ENCODE data around the gene TENT5C. TPM values are rescaled to one million over a fixed set of nuclear protein-coding genes. Genes with fewer than 3 reads are reported as not detected.

The TENT5C gene
- total RNA-seq, 1 experiment from 2014 or later: 1.4 TPM

DNA sequence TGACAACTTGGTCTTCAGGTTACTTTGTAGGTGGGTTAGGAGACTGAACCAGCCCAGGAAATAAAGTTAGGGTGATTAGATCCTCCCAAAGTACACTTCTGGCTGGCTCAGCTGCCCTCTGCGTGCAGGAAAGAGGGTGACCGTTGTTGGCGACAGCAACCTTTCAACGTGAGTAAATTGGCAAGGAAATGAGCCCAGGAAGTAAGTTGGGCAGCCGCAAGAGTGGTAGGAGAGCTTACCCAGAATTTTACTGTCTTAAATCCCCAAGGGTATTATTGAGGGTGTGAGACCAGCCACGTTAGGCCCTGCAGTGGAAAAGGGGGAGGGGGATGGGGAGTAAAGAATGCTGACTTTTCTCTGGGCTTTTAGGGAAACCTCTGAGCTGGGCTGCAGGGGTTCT lies 1.6 kb downstream of the TENT5C start (continued):
- TF ChIP-seq, protein P1, sequence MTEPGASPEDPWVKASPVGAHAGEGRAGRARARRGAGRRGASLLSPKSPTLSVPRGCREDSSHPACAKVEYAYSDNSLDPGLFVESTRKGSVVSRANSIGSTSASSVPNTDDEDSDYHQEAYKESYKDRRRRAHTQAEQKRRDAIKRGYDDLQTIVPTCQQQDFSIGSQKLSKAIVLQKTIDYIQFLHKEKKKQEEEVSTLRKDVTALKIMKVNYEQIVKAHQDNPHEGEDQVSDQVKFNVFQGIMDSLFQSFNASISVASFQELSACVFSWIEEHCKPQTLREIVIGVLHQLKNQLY (CRISPR knock-in tag; IDR thresholded peaks at IDR 0.05): no peak
- TF ChIP-seq, protein P2, sequence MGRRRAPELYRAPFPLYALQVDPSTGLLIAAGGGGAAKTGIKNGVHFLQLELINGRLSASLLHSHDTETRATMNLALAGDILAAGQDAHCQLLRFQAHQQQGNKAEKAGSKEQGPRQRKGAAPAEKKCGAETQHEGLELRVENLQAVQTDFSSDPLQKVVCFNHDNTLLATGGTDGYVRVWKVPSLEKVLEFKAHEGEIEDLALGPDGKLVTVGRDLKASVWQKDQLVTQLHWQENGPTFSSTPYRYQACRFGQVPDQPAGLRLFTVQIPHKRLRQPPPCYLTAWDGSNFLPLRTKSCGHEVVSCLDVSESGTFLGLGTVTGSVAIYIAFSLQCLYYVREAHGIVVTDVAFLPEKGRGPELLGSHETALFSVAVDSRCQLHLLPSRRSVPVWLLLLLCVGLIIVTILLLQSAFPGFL (CRISPR knock-in tag; IDR thresholded peaks at IDR 0.05; ENCODE audit: borderline replicate concordance): no peak
- TF ChIP-seq, protein P3, sequence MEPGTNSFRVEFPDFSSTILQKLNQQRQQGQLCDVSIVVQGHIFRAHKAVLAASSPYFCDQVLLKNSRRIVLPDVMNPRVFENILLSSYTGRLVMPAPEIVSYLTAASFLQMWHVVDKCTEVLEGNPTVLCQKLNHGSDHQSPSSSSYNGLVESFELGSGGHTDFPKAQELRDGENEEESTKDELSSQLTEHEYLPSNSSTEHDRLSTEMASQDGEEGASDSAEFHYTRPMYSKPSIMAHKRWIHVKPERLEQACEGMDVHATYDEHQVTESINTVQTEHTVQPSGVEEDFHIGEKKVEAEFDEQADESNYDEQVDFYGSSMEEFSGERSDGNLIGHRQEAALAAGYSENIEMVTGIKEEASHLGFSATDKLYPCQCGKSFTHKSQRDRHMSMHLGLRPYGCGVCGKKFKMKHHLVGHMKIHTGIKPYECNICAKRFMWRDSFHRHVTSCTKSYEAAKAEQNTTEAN (CRISPR knock-in tag; IDR thresholded peaks at IDR 0.05): no peak
- TF ChIP-seq ELF4 (CRISPR knock-in tag; IDR thresholded peaks at IDR 0.05; ENCODE audit: low read depth): no peak
- no peak for TF ChIP-seq ESRRA (CRISPR knock-in tag; IDR thresholded peaks at IDR 0.05; ENCODE audit: borderline replicate concordance)
- TF ChIP-seq, protein P4, sequence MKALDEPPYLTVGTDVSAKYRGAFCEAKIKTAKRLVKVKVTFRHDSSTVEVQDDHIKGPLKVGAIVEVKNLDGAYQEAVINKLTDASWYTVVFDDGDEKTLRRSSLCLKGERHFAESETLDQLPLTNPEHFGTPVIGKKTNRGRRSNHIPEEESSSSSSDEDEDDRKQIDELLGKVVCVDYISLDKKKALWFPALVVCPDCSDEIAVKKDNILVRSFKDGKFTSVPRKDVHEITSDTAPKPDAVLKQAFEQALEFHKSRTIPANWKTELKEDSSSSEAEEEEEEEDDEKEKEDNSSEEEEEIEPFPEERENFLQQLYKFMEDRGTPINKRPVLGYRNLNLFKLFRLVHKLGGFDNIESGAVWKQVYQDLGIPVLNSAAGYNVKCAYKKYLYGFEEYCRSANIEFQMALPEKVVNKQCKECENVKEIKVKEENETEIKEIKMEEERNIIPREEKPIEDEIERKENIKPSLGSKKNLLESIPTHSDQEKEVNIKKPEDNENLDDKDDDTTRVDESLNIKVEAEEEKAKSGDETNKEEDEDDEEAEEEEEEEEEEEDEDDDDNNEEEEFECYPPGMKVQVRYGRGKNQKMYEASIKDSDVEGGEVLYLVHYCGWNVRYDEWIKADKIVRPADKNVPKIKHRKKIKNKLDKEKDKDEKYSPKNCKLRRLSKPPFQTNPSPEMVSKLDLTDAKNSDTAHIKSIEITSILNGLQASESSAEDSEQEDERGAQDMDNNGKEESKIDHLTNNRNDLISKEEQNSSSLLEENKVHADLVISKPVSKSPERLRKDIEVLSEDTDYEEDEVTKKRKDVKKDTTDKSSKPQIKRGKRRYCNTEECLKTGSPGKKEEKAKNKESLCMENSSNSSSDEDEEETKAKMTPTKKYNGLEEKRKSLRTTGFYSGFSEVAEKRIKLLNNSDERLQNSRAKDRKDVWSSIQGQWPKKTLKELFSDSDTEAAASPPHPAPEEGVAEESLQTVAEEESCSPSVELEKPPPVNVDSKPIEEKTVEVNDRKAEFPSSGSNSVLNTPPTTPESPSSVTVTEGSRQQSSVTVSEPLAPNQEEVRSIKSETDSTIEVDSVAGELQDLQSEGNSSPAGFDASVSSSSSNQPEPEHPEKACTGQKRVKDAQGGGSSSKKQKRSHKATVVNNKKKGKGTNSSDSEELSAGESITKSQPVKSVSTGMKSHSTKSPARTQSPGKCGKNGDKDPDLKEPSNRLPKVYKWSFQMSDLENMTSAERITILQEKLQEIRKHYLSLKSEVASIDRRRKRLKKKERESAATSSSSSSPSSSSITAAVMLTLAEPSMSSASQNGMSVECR (CRISPR knock-in tag; IDR thresholded peaks at IDR 0.05; ENCODE audit: borderline replicate concordance): no peak

DNA sequence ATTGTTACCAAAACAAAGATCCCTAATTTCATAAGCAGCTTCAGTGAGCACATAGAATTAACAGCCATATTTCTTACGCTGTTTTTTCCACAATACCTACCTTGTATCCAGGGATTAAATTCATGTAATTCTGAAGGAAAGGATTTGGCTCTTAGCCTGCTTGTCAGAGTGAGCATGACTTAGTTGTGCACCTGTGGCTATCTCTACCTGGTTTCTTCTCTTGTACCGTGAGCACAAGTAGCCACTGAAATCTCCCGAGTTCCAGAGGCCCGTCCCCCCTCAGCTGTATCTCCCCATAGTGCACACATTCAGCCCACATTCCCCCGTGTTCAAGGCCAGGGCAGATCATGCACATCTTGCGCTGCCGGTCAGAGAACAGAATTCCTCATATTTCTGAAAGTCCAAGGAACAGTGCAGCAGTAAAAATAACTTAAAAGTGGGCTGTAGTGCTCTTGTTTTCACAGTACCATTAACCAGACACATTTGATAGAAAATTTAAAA lies 2.3 kb downstream of the TENT5C start:
- DNase-seq (ENCODE audit: low spot score) (no peak), ATAC-seq (no peak)
- TF ChIP-seq, protein P5, sequence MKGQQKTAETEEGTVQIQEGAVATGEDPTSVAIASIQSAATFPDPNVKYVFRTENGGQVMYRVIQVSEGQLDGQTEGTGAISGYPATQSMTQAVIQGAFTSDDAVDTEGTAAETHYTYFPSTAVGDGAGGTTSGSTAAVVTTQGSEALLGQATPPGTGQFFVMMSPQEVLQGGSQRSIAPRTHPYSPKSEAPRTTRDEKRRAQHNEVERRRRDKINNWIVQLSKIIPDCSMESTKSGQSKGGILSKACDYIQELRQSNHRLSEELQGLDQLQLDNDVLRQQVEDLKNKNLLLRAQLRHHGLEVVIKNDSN (CRISPR knock-in tag; IDR thresholded peaks at IDR 0.05): no peak
- TF ChIP-seq MYBL2 (CRISPR knock-in tag; IDR thresholded peaks at IDR 0.05): no peak
- no peak for TF ChIP-seq TEAD1 (CRISPR knock-in tag; IDR thresholded peaks at IDR 0.05)
- TF ChIP-seq, protein P6, sequence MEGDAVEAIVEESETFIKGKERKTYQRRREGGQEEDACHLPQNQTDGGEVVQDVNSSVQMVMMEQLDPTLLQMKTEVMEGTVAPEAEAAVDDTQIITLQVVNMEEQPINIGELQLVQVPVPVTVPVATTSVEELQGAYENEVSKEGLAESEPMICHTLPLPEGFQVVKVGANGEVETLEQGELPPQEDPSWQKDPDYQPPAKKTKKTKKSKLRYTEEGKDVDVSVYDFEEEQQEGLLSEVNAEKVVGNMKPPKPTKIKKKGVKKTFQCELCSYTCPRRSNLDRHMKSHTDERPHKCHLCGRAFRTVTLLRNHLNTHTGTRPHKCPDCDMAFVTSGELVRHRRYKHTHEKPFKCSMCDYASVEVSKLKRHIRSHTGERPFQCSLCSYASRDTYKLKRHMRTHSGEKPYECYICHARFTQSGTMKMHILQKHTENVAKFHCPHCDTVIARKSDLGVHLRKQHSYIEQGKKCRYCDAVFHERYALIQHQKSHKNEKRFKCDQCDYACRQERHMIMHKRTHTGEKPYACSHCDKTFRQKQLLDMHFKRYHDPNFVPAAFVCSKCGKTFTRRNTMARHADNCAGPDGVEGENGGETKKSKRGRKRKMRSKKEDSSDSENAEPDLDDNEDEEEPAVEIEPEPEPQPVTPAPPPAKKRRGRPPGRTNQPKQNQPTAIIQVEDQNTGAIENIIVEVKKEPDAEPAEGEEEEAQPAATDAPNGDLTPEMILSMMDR (IDR thresholded peaks at IDR 0.05): no peak
- Mint-ChIP-seq H3K4me3 (peak overlapping the region; percentile 91; the same call in 1 of the 2 replicates), H3K27ac (no peak overlapping the region), H3K27me3 (ENCODE audit: low read depth) (peaks cover 64% of the 10 kb centered on the region), H3K4me1 (peaks cover 31% of the 10 kb centered on the region), H3K36me3 (no peaks in the 10 kb centered on the region), H3K9me3 (no peaks in the 10 kb centered on the region)
- ChIA-PET CTCF (interaction anchor here (1.1 to 1.7 kb wide), 6 partner anchors 13 to 288 kb away, joined by 3 to 8 read pairs (median 4); no protein-coding TSS in a partner anchor), POLR2A (no interaction called here)

DNA sequence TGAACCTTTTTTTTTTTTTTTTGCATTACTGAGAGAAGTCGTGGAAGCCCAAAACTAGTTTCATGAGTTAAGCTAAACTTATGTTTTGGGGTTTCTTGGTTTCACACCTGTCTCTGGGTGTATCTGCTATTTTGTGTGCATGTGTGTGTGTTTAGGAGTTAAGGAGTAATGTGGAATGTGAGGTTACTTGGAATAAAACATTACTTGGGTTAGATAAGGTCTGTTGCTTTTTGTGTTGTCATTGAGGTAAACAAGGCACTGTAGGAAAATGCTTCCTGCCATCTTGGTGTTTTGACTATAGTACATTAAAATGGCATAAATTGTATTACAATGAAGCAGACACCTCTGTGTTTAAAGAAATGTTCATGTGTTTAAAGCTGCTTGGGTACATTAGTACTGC lies 2.9 kb downstream of the TENT5C start:
- Mint-ChIP-seq H3K27me3 (ENCODE audit: low read depth) (peaks cover 59% of the 10 kb centered on the region), H3K4me1 (peaks cover 31% of the 10 kb centered on the region), H3K4me3 (no peak overlapping the region), H3K36me3 (no peaks in the 10 kb centered on the region), H3K27ac (no peak overlapping the region), H3K9me3 (no peaks in the 10 kb centered on the region)
- ATAC-seq: no peak
- no peak for DNase-seq (ENCODE audit: low spot score)
- POLR2A ChIA-PET: no interaction called here
- CTCF ChIA-PET: interaction anchor here (1.1 to 1.7 kb wide), 3 partner anchors 73 to 145 kb away, joined by 3 to 8 read pairs (median 4); no protein-coding TSS in a partner anchor
- TF ChIP-seq, protein P7, sequence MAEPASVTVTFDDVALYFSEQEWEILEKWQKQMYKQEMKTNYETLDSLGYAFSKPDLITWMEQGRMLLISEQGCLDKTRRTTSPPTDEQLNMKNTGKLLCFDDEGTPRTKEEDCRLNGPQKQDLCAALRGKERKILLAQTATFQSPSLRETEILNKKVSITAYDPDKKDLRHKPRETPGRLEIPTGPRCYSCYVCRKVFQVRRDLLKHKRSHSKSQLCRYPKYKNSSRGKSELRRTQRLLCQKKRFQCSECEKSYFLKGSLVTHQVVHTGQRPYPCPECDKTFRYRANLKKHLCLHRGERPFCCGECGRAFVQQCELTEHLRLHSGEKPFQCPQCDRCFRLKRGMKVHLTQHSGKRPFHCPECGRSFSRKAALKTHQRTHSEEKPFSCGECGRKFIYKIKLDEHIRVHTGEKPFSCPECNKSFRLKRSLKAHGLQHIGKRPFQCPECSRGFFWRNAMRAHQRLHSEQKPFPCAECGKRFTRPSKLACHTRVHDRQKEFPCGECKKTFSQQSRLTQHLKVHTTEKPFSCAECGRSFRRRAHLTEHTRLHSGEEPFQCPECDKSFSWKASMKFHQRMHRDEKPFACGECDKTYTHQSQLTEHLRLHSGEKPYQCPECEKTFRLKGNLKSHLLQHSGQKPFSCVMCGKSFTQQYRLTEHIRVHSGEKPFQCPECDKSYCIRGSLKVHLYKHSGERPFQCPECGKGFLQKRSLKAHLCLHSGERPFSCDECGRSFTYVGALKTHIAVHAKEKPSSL (CRISPR knock-in tag; conservative IDR thresholded peaks at IDR 0.05): no peak
- TF ChIP-seq CBFB (CRISPR knock-in tag; IDR thresholded peaks at IDR 0.05; ENCODE audit: low read depth): no peak
- TF ChIP-seq TEAD4 (CRISPR knock-in tag; IDR thresholded peaks at IDR 0.05): no peak
- TF ChIP-seq, protein P8, sequence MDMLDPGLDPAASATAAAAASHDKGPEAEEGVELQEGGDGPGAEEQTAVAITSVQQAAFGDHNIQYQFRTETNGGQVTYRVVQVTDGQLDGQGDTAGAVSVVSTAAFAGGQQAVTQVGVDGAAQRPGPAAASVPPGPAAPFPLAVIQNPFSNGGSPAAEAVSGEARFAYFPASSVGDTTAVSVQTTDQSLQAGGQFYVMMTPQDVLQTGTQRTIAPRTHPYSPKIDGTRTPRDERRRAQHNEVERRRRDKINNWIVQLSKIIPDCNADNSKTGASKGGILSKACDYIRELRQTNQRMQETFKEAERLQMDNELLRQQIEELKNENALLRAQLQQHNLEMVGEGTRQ (CRISPR knock-in tag; IDR thresholded peaks at IDR 0.05): no peak
- no peak for TF ChIP-seq EMX1 (CRISPR knock-in tag; IDR thresholded peaks at IDR 0.05)
- TF ChIP-seq, protein P9, sequence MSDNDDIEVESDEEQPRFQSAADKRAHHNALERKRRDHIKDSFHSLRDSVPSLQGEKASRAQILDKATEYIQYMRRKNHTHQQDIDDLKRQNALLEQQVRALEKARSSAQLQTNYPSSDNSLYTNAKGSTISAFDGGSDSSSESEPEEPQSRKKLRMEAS (CRISPR knock-in tag; IDR thresholded peaks at IDR 0.05): no peak
- TF ChIP-seq ZNF423 (CRISPR knock-in tag; IDR thresholded peaks at IDR 0.05): no peak
- no peak for TF ChIP-seq MYBL2 (CRISPR knock-in tag; IDR thresholded peaks at IDR 0.05)
- no peak for TF ChIP-seq FOXP1 (CRISPR knock-in tag; IDR thresholded peaks at IDR 0.05; ENCODE audit: borderline replicate concordance)
- TF ChIP-seq ZNF396 (CRISPR knock-in tag; IDR thresholded peaks at IDR 0.05; ENCODE audit: borderline replicate concordance): no peak
